ENCODE measurements around the gene AGL. TPM values are rescaled to one million over a fixed set of nuclear protein-coding genes. Genes with fewer than 3 reads are reported as not detected.
A peak's percentile ranks its signal among the peaks of the same experiment; 100 is the strongest.

AGL gene
- total and polyA plus RNA-seq, 2 of the 13 experiments (the other 11 are each of a cell fraction or from before 2014, with no cell fraction given) = 4.3 to 13.1 TPM

DNA sequence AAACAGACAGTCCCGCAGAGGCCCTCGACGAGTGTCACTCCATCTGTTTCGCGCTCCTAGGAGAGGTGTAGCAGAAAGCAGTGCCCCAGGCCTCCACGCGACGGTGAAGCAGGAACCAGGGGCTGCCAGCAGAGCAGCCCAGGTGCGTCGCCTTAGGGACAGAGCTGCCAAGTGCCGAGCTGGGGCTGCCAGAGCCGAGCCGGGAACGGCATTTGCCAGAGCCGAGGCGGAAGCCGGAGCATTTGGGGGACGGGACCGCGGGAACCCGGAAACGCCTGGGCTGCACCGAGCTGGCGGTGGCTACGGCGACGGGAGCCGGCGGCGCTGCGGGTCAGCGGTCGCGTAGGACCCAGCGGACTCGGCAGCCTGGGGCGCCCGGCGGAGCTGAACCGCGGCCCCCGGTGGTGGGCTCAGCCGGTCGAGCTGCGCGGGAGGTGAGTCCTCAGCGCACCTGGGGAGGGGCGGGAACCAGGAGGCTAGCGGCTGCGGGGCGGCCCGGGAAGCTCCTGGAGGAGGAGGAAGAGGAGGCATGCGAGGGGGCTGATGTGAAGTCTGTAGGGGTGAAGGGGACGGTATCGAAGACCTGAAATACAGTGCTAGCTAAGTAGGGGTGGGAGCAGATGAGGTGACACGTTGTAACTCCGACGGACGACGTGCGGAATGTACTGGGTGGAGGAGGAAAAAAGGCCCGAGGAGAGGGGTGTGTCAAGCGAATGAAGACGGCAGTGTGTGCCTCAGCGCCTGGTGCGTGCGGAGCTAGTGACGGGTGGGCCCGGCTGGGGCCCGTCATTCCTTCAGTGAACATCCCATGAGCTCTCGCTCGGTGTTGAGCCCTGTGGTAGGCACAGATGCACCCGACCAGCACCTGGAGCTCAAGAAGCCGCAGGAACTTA, 119.8 kb downstream of the AGL start, which contains the start of gene SLC35A3 (continued):
- TF ChIP-seq, protein P1, sequence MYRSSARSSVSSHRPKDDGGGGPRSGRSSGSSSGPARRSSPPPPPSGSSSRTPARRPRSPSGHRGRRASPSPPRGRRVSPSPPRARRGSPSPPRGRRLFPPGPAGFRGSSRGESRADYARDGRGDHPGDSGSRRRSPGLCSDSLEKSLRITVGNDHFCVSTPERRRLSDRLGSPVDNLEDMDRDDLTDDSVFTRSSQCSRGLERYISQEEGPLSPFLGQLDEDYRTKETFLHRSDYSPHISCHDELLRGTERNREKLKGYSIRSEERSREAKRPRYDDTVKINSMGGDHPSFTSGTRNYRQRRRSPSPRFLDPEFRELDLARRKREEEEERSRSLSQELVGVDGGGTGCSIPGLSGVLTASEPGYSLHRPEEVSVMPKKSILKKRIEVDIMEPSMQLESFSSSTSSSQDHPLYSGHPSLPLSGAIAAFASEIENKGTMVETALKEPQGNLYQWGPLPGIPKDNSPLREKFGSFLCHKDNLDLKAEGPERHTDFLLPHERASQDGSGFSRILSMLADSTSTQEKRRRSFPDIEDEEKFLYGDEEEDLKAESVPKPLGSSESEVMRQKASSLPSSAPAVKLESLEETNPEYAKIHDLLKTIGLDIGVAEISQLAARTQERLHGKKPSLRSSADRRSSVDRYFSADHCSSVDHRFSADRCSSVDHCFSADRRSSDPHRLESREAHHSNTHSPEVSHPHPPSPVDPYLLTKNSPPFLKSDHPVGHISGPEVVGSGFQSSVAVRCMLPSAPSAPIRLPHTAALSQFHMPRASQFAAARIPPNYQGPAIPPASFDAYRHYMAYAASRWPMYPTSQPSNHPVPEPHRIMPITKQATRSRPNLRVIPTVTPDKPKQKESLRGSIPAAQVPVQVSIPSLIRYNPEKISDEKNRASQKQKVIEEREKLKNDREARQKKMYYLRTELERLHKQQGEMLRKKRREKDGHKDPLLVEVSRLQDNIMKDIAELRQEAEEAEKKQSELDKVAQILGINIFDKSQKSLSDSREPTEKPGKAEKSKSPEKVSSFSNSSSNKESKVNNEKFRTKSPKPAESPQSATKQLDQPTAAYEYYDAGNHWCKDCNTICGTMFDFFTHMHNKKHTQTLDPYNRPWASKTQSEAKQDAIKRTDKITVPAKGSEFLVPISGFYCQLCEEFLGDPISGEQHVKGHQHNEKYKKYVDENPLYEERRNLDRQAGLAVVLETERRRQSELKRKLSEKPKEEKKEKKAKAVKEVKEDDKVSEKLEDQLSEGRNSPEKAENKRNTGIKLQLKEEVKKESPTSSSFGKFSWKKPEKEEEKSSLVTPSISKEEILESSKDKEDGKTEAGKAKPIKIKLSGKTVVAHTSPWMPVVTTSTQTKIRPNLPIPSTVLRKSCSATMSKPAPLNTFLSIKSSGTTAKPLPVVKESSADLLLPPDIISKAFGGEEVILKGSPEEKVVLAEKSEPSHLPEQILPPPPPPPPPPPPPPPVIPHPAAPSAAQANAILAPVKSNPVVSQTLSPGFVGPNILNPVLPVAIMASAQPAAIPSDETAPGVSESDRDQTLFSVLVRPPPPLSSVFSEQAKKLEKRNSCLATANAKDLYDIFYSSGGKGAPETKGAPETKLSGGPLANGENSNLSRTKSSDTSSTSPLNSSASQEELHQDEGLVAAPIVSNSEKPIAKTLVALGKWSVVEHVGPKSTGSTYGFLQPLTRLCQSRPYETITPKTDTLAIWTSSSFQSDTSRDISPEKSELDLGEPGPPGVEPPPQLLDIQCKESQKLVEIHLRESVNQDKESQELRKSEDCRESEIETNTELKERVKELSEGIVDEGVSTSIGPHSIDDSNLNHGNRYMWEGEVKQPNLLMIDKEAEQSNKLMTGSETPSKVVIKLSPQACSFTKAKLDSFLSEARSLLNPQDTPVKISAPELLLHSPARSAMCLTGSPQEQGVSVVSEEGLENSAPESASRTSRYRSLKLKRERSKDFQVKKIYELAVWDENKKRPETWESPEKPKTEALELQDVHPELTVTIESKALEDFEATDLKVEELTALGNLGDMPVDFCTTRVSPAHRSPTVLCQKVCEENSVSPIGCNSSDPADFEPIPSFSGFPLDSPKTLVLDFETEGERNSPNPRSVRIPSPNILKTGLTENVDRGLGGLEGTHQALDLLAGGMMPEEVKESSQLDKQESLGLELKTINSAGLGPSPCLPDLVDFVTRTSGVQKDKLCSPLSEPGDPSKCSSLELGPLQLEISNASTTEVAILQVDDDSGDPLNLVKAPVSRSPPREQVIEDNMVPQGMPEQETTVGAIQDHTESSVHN (CRISPR knock-in tag; IDR thresholded peaks at IDR 0.05) = no peak; the same call in 1 of the 2 replicates
- TF ChIP-seq TBX3 (IDR thresholded peaks at IDR 0.05; ENCODE audit: borderline replicate concordance) = 0 out of 2 replicates have a peak, but pooled peaks have one; percentile 14
- peak; percentile 93 for TF ChIP-seq ARID2 (CRISPR knock-in tag; IDR thresholded peaks at IDR 0.05; ENCODE audit: borderline replicate concordance)
- TF ChIP-seq ATF7-NPFF (CRISPR knock-in tag; IDR thresholded peaks at IDR 0.05; ENCODE audit: low read depth) = peak; percentile 98
- TF ChIP-seq POLR2AphosphoS2 (IDR thresholded peaks at IDR 0.05; ENCODE audit: low read depth, low read length) = no peak
- peak; percentile 97 for TF ChIP-seq NFKB2 (CRISPR knock-in tag; IDR thresholded peaks at IDR 0.05; ENCODE audit: borderline replicate concordance)
- TF ChIP-seq MAX (IDR thresholded peaks at IDR 0.05) = peak; percentile 84
- TF ChIP-seq ZNF138 (CRISPR knock-in tag; IDR thresholded peaks at IDR 0.05; ENCODE audit: low read depth) = peak; percentile 94; the same call in 1 of the 2 replicates
- TF ChIP-seq ZXDC (CRISPR knock-in tag; IDR thresholded peaks at IDR 0.05) = no peak; the same call in 1 of the 2 replicates
- TF ChIP-seq, protein P2, sequence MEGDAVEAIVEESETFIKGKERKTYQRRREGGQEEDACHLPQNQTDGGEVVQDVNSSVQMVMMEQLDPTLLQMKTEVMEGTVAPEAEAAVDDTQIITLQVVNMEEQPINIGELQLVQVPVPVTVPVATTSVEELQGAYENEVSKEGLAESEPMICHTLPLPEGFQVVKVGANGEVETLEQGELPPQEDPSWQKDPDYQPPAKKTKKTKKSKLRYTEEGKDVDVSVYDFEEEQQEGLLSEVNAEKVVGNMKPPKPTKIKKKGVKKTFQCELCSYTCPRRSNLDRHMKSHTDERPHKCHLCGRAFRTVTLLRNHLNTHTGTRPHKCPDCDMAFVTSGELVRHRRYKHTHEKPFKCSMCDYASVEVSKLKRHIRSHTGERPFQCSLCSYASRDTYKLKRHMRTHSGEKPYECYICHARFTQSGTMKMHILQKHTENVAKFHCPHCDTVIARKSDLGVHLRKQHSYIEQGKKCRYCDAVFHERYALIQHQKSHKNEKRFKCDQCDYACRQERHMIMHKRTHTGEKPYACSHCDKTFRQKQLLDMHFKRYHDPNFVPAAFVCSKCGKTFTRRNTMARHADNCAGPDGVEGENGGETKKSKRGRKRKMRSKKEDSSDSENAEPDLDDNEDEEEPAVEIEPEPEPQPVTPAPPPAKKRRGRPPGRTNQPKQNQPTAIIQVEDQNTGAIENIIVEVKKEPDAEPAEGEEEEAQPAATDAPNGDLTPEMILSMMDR (CRISPR knock-in tag; IDR thresholded peaks at IDR 0.05) = peak; percentile 50

All from HepG2 (cell line).